Caco-2 (cell line): ENCODE data around the gene DOCK2. TPM values are rescaled to one million over a fixed set of nuclear protein-coding genes. Genes with fewer than 3 reads are reported as not detected.

ENCODE experiments used
- BruUV-seq: library from RNA; stranded (reverse); fragments of 400-500 nt; replicated peaks from 2 replicates; lab custom pipeline; 2021; lab: Mats Ljungman, UMichigan
- CTCF ChIA-PET: fragments of 300-600 bp; sonication (Branson Sonifier 250); formaldehyde crosslinking; loops from one replicate; lab custom pipeline; 2022; ENCODE audit warnings: antibody characterized with exemption; lab: Charles Lee
- POLR2A ChIA-PET: fragments of 300-600 bp; sonication (Branson Sonifier 250); formaldehyde crosslinking; loops from one replicate; lab custom pipeline; 2022; ENCODE audit warnings: antibody characterized with exemption; lab: Charles Lee
- DNase-seq, 2 experiments: peaks; one replicate each; pipeline versions ENCODE4 v3.0.0 to v3.0.0-alpha.2; 2020 to 2022
- H3K27me3 ChIP-seq: replicated peaks from 2 replicates; pipeline ENCODE4 v1.6.0; 2011; ENCODE audit warnings: low read length; ENCODE audit not compliant: control insufficient read depth, insufficient read depth
- H3K36me3 ChIP-seq: 2 replicates; pipeline ENCODE4 v1.5.1; 2011; ENCODE audit warnings: low read length; ENCODE audit not compliant: control insufficient read depth, insufficient read depth
- H3K4me1 ChIP-seq: fragments of 250-450 bp; sonication (Bioruptor Pico); 2 replicates; pipeline ENCODE4 v1.5.1; 2020; ENCODE audit warnings: mild to moderate bottlenecking
- H3K4me3 ChIP-seq: 2 replicates; pipeline ENCODE4 v1.5.1; 2011; ENCODE audit warnings: low read depth, mild to moderate bottlenecking, control low read depth, low read length
- H3K9me3 ChIP-seq: fragments of 250-450 bp; sonication (Bioruptor Pico); 2 replicates; pipeline ENCODE4 v1.5.1; 2020; ENCODE audit warnings: mild to moderate bottlenecking, moderate library complexity
- H3K27ac Mint-ChIP-seq: one replicate; pipeline ENCODE4 v1.8.0; 2022; ENCODE audit warnings: mixed read lengths; ENCODE audit not compliant: unreplicated experiment
- H3K27me3 Mint-ChIP-seq: one replicate; pipeline ENCODE4 v1.8.0; 2022; ENCODE audit warnings: mixed read lengths; ENCODE audit not compliant: insufficient read depth, unreplicated experiment
- H3K36me3 Mint-ChIP-seq: one replicate; pipeline ENCODE4 v1.8.0; 2022; ENCODE audit warnings: mild to moderate bottlenecking, mixed read lengths; ENCODE audit not compliant: insufficient read depth, unreplicated experiment
- H3K4me1 Mint-ChIP-seq: one replicate; pipeline ENCODE4 v1.8.0; 2022; ENCODE audit warnings: low read depth, mixed read lengths; ENCODE audit not compliant: unreplicated experiment
- H3K4me3 Mint-ChIP-seq: one replicate; pipeline ENCODE4 v1.8.0; 2022; ENCODE audit warnings: mild to moderate bottlenecking, moderate library complexity, mixed read lengths; ENCODE audit not compliant: unreplicated experiment
- H3K9me3 Mint-ChIP-seq: one replicate; pipeline ENCODE4 v1.8.0; 2022; ENCODE audit warnings: mixed read lengths; ENCODE audit not compliant: unreplicated experiment
- CTCF ChIP-seq, 2 experiments: fragments of 200-600 bp in 1 of 2; IDR thresholded peaks; 1 replicate in 1 of 2; 2 replicates in 1 of 2; pipeline versions ENCODE4 v1.5.1 to v1.8.0; 2011 to 2022; ENCODE audit warnings: antibody characterized with exemption in 1 of 2, control low read depth in 1 of 2, inconsistent platforms in 1 of 2, low read depth in 1 of 2, low read length in 1 of 2, mild to moderate bottlenecking in 1 of 2, moderate library complexity in 1 of 2; ENCODE audit not compliant: insufficient read depth in 1 of 2, severe bottlenecking in 1 of 2, unreplicated experiment in 1 of 2
- intact Hi-C: fragments of 100-400 bp; cut with micrococcal nuclease; formaldehyde crosslinking; loops from one replicate; pipeline ENCODE4 v1.10.0; 2022; ENCODE audit not compliant: unreplicated experiment
- total RNA-seq: library from RNA; stranded (reverse); gene quantifications from 2 replicates; pipeline ENCODE4 v1.2.3, GENCODE V29; 2022

The DOCK2 gene
- total RNA-seq, 1 experiment from 2014 or later: 0.09 TPM

- H3K4me1 Mint-ChIP-seq: no peaks in the 10 kb centered on the region
- Histone ChIP-seq H3K9me3 (no peaks in the 10 kb centered on the region), H3K4me3 (no peak overlapping the region), H3K27me3 (no peaks in the 10 kb centered on the region; the same call in 1 of the 2 replicates), H3K4me1 (no peaks in the 10 kb centered on the region), H3K36me3 (no peaks in the 10 kb centered on the region)
- H3K27me3 Mint-ChIP-seq: peaks cover 23% of the 10 kb centered on the region
- no peak for TF ChIP-seq CTCF (IDR thresholded peaks at IDR 0.05; ENCODE audit: insufficient read depth in 1 of 2, low read depth in 1 of 2, low read length in 1 of 2, severe bottlenecking in 1 of 2, unreplicated experiment in 1 of 2)
- no peak overlapping the region for H3K27ac Mint-ChIP-seq
- H3K4me3 Mint-ChIP-seq: no peak overlapping the region
- no TSS peak for BruUV-seq
- intact Hi-C loops: no loop called here
- ChIA-PET CTCF (no interaction called here), POLR2A (no interaction called here)
- H3K9me3 Mint-ChIP-seq: no peaks in the 10 kb centered on the region
- no peaks in the 10 kb centered on the region for H3K36me3 Mint-ChIP-seq
- no peak for DNase-seq
Measured at GRCh38 chr5:169992789-169993484, 355.9 kb downstream of the DOCK2 start.

DNA sequence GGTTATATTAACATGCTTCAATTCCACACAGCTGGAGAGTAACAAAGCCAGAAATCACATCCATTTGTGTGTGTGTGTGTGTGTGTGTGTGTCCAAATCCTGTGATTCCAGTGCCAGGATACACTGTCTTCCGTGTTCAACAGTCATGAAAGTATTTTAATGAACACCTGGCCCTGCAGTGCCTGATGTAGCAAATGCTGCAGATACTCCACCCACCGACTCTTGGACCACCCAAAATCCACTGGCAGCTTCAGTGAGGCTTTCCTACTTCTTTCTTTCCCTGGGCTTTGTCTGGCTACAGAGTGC, 356.4 kb downstream of the DOCK2 start:
- ChIA-PET POLR2A (no interaction called here), CTCF (no interaction called here)
- H3K4me3 ChIP-seq: no peak overlapping the region
- Mint-ChIP-seq H3K9me3 (no peaks in the 10 kb centered on the region), H3K27me3 (peaks cover 24% of the 10 kb centered on the region), H3K36me3 (no peaks in the 10 kb centered on the region), H3K4me3 (no peak overlapping the region), H3K27ac (no peak overlapping the region), H3K4me1 (no peaks in the 10 kb centered on the region)
- no peak for TF ChIP-seq CTCF (IDR thresholded peaks at IDR 0.05; ENCODE audit: insufficient read depth in 1 of 2, low read depth in 1 of 2, low read length in 1 of 2, severe bottlenecking in 1 of 2, unreplicated experiment in 1 of 2)
- no peaks in the 10 kb centered on the region for H3K36me3 ChIP-seq
- no peaks in the 10 kb centered on the region for H3K9me3 ChIP-seq
- no TSS peak for BruUV-seq
- no peaks in the 10 kb centered on the region; the same call in 1 of the 2 replicates for H3K27me3 ChIP-seq
- no peaks in the 10 kb centered on the region for H3K4me1 ChIP-seq
- DNase-seq: no peak
- intact Hi-C loops: no loop called here

DNA sequence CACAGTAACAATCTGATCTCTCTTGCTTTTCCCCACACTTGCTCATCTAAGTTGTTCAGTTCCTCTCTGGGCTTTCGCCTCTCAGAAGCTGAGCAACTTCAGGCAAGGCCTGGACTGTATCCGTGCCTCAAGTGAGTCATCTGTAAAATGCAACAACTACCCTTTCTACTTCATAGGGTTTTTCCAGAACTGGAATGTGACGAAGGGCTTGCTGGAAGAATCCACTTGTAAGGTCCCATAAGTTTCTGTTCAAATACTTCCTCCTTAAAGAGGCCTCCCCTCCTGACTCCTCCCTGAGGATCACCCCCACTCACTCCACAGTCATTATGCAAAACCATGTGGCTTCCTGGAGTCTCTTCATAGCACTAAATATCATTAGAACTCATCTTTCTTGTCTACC, 360.7 kb downstream of the DOCK2 start:
- Mint-ChIP-seq H3K9me3 (no peaks in the 10 kb centered on the region), H3K4me3 (no peak overlapping the region), H3K27me3 (peaks cover 24% of the 10 kb centered on the region), H3K36me3 (no peaks in the 10 kb centered on the region), H3K27ac (no peak overlapping the region), H3K4me1 (no peaks in the 10 kb centered on the region)
- no peak for DNase-seq
- Histone ChIP-seq H3K4me1 (no peaks in the 10 kb centered on the region), H3K9me3 (no peaks in the 10 kb centered on the region), H3K4me3 (no peak overlapping the region), H3K36me3 (no peaks in the 10 kb centered on the region), H3K27me3 (no peaks in the 10 kb centered on the region; the same call in 1 of the 2 replicates)
- intact Hi-C loops: no loop called here
- TF ChIP-seq CTCF (IDR thresholded peaks at IDR 0.05; ENCODE audit: insufficient read depth in 1 of 2, low read depth in 1 of 2, low read length in 1 of 2, severe bottlenecking in 1 of 2, unreplicated experiment in 1 of 2): no peak
- ChIA-PET CTCF (no interaction called here), POLR2A (no interaction called here)
- no TSS peak for BruUV-seq
